Measurements from ENCODE around the gene RBFOX2.

DNA sequence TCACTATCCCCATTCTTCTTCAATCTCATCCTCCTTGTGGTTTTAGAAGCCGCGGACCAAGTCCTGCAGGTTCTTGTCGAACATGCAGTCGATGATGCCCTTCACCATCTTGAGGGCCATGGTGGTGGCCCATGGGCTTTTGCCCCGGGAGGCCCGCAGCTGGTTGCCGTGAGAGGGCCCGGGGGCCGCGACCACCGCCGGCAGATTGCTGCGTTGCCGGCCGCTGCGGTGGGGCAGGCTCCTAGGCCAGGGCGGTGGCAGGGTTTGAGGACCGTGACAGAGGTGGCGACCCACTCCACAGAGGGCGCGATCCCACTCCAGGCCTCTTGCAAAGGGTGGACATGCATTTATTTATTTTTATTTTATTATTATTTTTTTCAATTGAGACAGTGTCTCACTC lies 244.0 kb downstream of the RBFOX2 start:
- TF ChIP-seq, protein P1, sequence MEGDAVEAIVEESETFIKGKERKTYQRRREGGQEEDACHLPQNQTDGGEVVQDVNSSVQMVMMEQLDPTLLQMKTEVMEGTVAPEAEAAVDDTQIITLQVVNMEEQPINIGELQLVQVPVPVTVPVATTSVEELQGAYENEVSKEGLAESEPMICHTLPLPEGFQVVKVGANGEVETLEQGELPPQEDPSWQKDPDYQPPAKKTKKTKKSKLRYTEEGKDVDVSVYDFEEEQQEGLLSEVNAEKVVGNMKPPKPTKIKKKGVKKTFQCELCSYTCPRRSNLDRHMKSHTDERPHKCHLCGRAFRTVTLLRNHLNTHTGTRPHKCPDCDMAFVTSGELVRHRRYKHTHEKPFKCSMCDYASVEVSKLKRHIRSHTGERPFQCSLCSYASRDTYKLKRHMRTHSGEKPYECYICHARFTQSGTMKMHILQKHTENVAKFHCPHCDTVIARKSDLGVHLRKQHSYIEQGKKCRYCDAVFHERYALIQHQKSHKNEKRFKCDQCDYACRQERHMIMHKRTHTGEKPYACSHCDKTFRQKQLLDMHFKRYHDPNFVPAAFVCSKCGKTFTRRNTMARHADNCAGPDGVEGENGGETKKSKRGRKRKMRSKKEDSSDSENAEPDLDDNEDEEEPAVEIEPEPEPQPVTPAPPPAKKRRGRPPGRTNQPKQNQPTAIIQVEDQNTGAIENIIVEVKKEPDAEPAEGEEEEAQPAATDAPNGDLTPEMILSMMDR (conservative IDR thresholded peaks at IDR 0.05 in 1 of 2, IDR thresholded peaks at IDR 0.05 in 1 of 2; ENCODE audit: low read depth in 1 of 2, low read length in 2 of 2) = no peak
- no peak for TF ChIP-seq EZH2 (IDR thresholded peaks at IDR 0.05; ENCODE audit: low read length, missing control alignments)

Data from fibroblast of lung (primary cell).